AG10803 (cell line): Measurements from ENCODE around the gene TULP4.

Experiments used
- DNase-seq: peaks from one replicate; pipeline ENCODE4 v3.0.0; 2010; ENCODE audit warnings: low read depth
- H3K4me3 ChIP-seq: 2 replicates; pipeline ENCODE4 v1.5.1; 2011; ENCODE audit warnings: mild to moderate bottlenecking, low read length, control low read depth
- TF ChIP-seq, protein P1 (sequence below): conservative IDR thresholded peaks from 2 replicates; pipeline ENCODE4 v1.5.1; 2011; ENCODE audit warnings: mild to moderate bottlenecking, low read length, control low read depth, inconsistent platforms

Gene TULP4, protein sequence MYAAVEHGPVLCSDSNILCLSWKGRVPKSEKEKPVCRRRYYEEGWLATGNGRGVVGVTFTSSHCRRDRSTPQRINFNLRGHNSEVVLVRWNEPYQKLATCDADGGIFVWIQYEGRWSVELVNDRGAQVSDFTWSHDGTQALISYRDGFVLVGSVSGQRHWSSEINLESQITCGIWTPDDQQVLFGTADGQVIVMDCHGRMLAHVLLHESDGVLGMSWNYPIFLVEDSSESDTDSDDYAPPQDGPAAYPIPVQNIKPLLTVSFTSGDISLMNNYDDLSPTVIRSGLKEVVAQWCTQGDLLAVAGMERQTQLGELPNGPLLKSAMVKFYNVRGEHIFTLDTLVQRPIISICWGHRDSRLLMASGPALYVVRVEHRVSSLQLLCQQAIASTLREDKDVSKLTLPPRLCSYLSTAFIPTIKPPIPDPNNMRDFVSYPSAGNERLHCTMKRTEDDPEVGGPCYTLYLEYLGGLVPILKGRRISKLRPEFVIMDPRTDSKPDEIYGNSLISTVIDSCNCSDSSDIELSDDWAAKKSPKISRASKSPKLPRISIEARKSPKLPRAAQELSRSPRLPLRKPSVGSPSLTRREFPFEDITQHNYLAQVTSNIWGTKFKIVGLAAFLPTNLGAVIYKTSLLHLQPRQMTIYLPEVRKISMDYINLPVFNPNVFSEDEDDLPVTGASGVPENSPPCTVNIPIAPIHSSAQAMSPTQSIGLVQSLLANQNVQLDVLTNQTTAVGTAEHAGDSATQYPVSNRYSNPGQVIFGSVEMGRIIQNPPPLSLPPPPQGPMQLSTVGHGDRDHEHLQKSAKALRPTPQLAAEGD (N-terminal part only)

GRCh38 chr6:158312165-158312564, at the start of gene TULP4:
Gene TULP4 (plus strand): TSS chr6:158312465. CDS start chr6:158314017, 1,552 bp downstream.
- no peak within 1 kb of the TSS for H3K4me3 ChIP-seq
- TF ChIP-seq, protein P1, sequence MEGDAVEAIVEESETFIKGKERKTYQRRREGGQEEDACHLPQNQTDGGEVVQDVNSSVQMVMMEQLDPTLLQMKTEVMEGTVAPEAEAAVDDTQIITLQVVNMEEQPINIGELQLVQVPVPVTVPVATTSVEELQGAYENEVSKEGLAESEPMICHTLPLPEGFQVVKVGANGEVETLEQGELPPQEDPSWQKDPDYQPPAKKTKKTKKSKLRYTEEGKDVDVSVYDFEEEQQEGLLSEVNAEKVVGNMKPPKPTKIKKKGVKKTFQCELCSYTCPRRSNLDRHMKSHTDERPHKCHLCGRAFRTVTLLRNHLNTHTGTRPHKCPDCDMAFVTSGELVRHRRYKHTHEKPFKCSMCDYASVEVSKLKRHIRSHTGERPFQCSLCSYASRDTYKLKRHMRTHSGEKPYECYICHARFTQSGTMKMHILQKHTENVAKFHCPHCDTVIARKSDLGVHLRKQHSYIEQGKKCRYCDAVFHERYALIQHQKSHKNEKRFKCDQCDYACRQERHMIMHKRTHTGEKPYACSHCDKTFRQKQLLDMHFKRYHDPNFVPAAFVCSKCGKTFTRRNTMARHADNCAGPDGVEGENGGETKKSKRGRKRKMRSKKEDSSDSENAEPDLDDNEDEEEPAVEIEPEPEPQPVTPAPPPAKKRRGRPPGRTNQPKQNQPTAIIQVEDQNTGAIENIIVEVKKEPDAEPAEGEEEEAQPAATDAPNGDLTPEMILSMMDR = no peak
- no peak for DNase-seq

GRCh38 chr6:158262755-158263154, 49.5 kb upstream of the TULP4 start:
- H3K4me3 ChIP-seq = no peak overlapping the region
- TF ChIP-seq, protein P1 = no peak
- DNase-seq = no peak

DNA sequence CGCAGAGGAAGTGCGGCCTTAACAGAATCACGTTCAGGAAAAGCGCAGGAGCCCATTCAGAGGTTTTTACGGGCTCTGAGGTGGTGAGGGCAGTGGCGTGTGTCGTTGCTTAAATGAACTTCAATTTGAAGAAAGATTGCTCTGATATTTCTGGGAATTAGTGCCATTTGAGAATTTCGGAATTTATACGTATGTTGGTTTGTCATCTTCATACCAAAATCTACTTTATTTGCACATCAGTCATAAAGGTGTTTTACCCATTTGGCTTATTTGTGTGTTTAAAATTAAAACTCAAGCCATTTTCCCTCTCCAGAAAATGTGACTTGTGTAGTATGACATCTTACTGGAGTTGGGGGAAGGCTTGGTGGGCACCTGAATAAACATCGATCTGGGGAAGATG, 48.1 kb upstream of the TULP4 start:
- TF ChIP-seq, protein P1 = no peak
- no peak overlapping the region for H3K4me3 ChIP-seq
- DNase-seq = no peak

GRCh38 chr6:158266131-158266530, 46.1 kb upstream of the TULP4 start:
- TF ChIP-seq, protein P1 = no peak
- no peak for DNase-seq
- H3K4me3 ChIP-seq = no peak overlapping the region

GRCh38 chr6:158268361-158269147, 43.7 kb upstream of the TULP4 start:
- TF ChIP-seq, protein P1 = no peak
- no peak for DNase-seq
- H3K4me3 ChIP-seq = no peak overlapping the region

- no peak for DNase-seq
- TF ChIP-seq, protein P1 = no peak
- no peak overlapping the region for H3K4me3 ChIP-seq
These were observed 42.6 kb upstream of the TULP4 start for GRCh38 chr6:158269657-158270056.
